ENCODE data around the gene RRP8. TPM values are rescaled to one million over a fixed set of nuclear protein-coding genes. Genes with fewer than 3 reads are reported as not detected.

RRP8 gene
- total RNA-seq, 1 donor from 2014 or later, result 43.8 TPM

DNA sequence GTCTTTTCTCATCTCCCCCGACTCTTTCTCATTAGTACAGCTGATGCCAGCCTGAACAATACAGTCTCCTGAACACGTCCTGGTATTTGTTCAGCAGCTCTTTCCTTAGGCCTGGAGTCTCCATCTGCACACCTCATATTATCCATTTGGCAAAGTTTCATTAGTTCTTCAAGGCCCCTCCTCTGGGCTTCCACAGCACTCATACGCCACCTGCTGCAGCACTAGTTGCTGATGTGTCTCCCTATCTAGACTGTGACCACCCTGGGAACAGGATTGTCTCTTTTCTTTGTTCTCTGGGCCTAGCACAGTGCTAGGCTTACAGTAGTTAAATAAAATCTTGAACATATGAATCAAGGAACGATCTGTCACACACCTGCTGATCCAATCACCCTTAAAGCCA is 35.0 kb upstream of the RRP8 start:
- no peaks in the 10 kb centered on the region for H3K36me3 Mint-ChIP-seq (ENCODE audit: low read depth)
- peaks cover 6% of the 10 kb centered on the region for H3K4me1 Mint-ChIP-seq
- intact Hi-C loops (cut with micrococcal nuclease), result no loop called here
- no peak for DNase-seq
- H3K4me3 Mint-ChIP-seq, result no peak overlapping the region
- no peaks in the 10 kb centered on the region for H3K9me3 Mint-ChIP-seq
- H3K27me3 Mint-ChIP-seq, result no peaks in the 10 kb centered on the region
- no peak overlapping the region for H3K27ac Mint-ChIP-seq

DNA sequence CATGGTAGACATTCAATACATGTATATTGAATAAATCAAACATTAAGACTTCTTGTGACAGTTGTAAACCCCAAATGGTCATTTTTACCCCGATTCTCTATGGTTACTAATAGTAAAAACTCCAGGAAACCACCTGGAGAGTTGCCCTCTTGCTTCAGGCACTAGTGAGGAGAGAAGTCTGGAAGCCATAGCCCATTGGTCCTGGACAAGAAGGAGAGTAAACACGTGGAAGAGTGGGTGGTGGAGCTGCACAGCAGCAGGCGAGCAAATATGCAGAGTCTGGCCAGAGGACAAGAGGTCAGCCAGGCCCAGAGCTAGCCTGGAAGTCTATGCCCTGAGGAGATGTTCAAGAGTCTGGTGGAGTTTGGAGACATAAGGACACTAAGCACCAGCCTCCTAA is 34.5 kb upstream of the RRP8 start:
- no peak for DNase-seq
- H3K4me3 Mint-ChIP-seq, result no peak overlapping the region
- intact Hi-C loops (cut with micrococcal nuclease), result no loop called here
- H3K36me3 Mint-ChIP-seq (ENCODE audit: low read depth), result no peaks in the 10 kb centered on the region
- no peak overlapping the region for H3K27ac Mint-ChIP-seq
- no peaks in the 10 kb centered on the region for H3K9me3 Mint-ChIP-seq
- no peaks in the 10 kb centered on the region for H3K27me3 Mint-ChIP-seq
- peaks cover 6% of the 10 kb centered on the region for H3K4me1 Mint-ChIP-seq

DNA sequence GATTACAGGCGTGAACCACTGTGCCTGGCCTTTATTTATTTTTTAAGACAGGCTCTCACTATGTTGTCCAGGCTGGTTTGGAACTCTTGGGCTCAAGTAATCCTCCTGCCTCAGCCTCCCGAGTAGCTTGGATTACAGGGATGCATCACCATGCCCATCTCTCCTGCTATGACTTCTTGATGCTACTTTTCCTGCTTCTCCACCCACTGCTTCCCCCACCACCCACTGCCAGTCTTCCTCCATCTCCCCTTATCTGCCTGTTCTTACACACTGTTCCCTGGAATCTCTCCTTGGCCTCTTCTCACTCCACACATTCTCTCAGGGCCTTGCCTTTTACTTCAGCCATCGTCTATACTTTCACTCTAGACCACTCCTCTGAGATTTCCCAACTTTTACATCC is 33.1 kb upstream of the RRP8 start:
- Mint-ChIP-seq H3K27me3 (no peaks in the 10 kb centered on the region), H3K9me3 (no peaks in the 10 kb centered on the region), H3K4me3 (no peak overlapping the region), H3K36me3 (ENCODE audit: low read depth) (no peaks in the 10 kb centered on the region), H3K4me1 (peaks cover 6% of the 10 kb centered on the region), H3K27ac (no peak overlapping the region)
- intact Hi-C loops (cut with micrococcal nuclease), result no loop called here
- DNase-seq, result no peak

DNA sequence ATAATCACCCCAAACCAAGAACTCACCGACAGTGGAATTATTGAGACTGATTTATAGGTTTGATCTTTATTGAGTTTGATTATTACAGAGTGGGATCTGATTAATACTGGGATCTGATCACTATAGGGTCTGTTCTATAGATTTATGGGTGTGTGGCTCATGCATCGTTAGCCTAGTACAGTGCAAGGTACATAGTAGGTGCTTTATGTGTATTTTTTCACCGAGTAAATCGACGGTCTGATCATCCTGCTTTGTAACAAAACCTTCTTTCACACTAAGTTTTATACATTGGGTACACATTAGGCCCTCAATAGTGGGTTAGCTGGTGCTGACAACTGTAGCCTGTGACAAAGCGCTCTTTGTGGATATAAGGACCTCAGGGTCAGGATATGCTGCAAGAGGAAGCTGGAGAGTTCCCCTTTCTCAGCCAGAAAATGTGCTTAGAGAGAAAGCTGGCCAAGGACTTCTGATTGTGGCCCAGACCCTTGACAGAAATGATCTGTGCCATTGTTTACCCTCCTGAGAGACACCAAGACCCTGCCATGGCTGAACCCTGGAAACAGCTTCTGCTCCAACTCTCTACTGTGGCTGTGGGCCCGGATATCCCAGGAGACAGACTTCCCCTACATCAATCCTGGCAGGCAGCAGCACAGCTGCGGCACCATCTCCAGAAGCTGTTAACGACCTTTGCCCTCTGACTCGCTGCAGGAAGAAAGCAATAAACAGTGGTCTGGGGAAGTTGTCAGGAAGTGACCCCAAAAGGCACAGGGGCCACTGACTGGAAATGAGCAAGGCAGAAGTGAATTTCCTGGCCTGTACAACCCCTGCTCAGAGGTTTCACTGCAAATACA is 31.9 kb upstream of the RRP8 start:
- Mint-ChIP-seq H3K36me3 (ENCODE audit: low read depth) (no peaks in the 10 kb centered on the region), H3K4me3 (no peak overlapping the region), H3K27ac (no peak overlapping the region), H3K27me3 (no peaks in the 10 kb centered on the region), H3K4me1 (peaks cover 6% of the 10 kb centered on the region), H3K9me3 (no peaks in the 10 kb centered on the region)
- DNase-seq, result no peak
- intact Hi-C loops (cut with micrococcal nuclease), result no loop called here

DNA sequence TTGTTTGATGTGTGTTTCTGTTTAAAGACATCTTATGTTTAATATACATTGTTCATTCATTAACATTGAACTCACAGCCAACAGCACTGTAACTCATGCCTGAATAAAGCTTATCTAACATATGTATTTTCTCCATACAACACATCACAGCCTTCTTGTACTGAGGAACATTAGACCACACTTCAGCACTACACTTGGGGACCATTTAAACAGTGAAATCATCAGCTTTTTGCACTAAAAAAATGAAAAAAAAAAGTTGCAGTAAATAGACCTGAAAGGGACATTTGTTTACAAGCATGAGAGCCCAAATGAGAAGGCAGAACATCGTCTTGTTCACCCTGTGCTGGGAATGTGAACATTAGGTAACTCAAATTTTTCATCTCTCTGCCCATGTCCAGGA is 31.1 kb upstream of the RRP8 start:
- H3K27ac Mint-ChIP-seq, result no peak overlapping the region
- peaks cover 5% of the 10 kb centered on the region for H3K4me1 Mint-ChIP-seq
- no peaks in the 10 kb centered on the region for H3K9me3 Mint-ChIP-seq
- H3K27me3 Mint-ChIP-seq, result no peaks in the 10 kb centered on the region
- intact Hi-C loops (cut with micrococcal nuclease), result no loop called here
- no peaks in the 10 kb centered on the region for H3K36me3 Mint-ChIP-seq (ENCODE audit: low read depth)
- H3K4me3 Mint-ChIP-seq, result no peak overlapping the region
- DNase-seq, result no peak

DNA sequence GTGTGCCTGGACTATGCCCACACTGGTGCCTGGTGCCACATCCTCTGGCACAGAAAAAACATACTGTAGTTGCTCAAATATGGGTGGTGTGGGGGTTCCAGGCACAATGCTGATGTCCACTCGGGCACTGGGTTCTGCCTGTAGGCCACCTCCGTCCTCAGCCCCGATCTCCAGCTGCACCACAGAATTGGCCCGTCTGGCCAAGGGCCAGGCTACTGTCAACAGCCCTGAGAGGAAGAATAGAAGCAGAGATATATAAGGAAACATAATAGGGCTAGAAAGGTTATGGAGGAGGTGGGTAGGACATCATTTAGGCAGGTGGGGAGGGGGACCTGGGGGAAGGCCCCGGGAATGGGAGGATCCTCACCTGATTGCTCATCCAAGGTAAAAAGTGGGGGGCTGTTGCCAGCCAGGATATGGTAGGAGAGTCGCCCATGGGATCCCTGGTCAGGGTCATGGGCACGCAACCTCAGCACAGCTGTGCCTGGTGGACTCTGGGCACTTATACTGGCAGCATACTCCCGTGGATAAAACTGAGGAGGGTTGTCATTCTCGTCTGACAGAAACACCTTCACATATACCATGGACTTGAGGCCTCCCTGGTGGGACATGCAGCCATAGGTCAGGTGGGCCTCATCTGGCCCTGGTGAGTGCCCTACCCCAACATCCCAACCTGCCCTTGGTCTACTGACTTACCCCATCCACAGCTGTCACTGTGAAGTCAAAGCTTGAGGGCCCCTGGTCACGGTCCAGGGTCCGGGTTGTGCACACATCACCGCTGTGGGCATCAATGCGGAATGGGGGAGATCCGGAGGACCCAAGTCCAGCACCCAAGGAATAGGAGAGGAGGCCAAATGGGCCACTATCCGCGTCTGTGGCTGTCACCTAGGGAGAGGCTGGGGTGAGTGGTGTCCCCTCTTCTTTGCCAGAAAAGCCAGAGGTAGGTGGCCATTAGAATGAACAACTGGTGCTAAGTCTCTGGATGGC is 30.3 kb upstream of the RRP8 start:
- H3K27ac Mint-ChIP-seq, result no peak overlapping the region
- H3K4me1 Mint-ChIP-seq, result no peaks in the 10 kb centered on the region
- H3K4me3 Mint-ChIP-seq, result no peak overlapping the region
- no peaks in the 10 kb centered on the region for H3K36me3 Mint-ChIP-seq (ENCODE audit: low read depth)
- intact Hi-C loops (cut with micrococcal nuclease), result no loop called here
- no peak for DNase-seq
- no peaks in the 10 kb centered on the region for H3K9me3 Mint-ChIP-seq
- H3K27me3 Mint-ChIP-seq, result no peaks in the 10 kb centered on the region

DNA sequence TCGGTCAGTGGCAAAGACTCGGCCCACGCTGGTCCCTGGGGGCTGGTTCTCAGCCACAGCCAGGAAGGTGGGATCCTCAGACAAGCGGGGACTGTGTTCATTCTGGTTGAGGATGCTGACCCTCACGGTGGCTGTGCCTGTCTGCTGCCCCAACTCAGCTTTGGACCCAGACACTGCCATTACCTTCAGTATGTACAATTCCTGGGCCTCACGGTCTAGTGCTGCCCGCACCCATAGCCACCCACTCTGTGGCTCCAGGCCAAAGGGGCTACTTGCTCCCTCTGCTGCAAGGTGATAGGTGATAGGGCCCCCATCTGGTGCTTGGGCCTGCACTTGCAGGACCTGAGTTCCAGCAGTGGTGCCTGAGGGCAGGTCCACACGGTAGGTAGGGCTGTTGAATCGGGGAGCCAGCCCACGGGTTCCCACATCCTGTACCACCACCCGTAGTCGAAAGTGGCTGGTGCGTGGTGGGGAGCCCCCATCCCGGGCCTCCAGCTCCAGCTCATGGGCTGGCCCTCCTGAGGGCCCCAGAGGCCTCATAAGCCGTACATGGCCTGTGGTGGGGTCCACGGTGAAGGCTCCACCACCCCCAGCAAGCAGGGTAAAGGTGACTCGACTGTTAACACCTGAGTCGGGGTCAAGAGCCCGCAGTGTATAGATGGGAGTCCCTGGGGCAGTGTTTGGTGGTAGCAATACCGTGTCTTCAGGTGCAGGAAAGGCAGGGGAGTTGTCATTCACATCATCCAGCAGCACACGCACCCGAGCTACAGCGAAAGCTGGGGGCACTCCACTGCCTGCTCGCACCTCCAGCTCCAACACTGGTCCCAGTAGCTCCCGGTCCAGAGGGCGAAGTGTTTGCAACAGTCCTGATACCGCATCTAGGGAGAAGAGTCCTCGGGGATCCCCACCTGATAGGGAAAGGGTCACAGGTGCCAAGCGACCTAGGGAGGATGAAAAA is 29.0 kb upstream of the RRP8 start:
- Mint-ChIP-seq H3K9me3 (no peaks in the 10 kb centered on the region), H3K4me3 (no peak overlapping the region), H3K4me1 (peaks cover 8% of the 10 kb centered on the region), H3K27me3 (no peaks in the 10 kb centered on the region), H3K36me3 (ENCODE audit: low read depth) (no peaks in the 10 kb centered on the region), H3K27ac (no peak overlapping the region)
- no peak for DNase-seq
- intact Hi-C loops (cut with micrococcal nuclease), result no loop called here

DNA sequence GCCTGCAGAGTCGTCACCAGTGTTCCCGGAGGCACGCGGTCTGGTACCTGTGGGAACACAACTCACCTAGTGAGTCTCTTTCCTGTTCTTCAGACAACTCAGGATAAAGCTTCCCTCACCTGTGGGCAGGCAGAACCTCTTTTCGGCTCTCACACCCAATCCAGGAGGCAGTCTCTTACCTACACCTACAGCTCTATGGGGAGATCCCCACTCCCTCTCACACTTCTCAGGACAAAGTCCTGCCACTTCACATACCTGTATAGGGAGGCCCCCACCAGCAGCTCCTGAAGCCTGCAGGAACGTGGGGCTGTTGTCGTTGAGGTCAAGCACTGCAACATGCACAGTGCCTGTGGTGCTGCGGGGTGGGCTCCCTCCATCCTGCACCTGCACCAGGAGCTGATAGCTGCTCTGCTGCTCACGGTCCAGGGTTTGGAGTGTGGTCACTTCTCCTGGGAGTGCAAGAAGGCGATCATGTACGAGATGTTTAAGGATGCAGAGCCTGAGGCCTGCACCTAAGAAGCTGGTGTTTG is 28.0 kb upstream of the RRP8 start:
- Mint-ChIP-seq H3K4me1 (peaks cover 15% of the 10 kb centered on the region), H3K9me3 (no peaks in the 10 kb centered on the region), H3K27me3 (no peaks in the 10 kb centered on the region), H3K27ac (no peak overlapping the region), H3K36me3 (ENCODE audit: low read depth) (no peaks in the 10 kb centered on the region), H3K4me3 (no peak overlapping the region)
- no peak for DNase-seq
- intact Hi-C loops (cut with micrococcal nuclease), result no loop called here

DNA sequence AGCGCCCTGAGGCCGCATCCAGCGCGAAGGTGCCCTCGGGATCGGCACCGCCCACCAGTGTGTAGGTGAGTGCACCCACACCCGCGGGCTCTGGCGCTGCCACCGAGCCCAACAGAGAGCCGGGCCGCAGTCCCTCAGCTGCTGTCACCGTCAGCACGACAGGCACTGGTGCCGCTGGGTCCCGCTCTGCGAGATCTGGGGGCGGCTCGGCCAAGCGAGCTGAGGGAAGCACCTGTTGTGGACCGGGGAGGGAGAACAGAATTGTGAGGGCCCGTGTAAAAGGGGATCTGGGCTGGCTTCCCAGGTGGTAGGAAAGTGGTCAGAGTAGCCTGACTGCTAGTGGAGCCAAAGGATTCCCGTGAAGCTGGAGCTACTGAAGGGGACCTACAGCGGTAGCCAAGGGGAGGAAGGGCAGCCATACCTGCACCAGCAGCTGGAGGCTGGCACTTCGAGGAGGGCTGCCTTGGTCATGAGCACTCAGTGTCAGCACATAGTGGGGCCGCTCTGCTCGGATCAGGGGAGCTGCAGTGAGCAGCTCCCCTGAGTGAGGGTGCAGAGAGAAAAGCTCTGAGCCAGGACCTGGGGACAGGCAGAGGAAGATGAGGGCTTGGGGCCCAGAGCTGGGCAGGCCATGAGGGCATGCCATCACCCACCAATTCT is 27.3 kb upstream of the RRP8 start:
- Mint-ChIP-seq H3K4me3 (no peak overlapping the region), H3K4me1 (peaks cover 16% of the 10 kb centered on the region), H3K36me3 (ENCODE audit: low read depth) (no peaks in the 10 kb centered on the region), H3K27ac (no peak overlapping the region), H3K27me3 (no peaks in the 10 kb centered on the region), H3K9me3 (no peaks in the 10 kb centered on the region)
- DNase-seq, result no peak
- intact Hi-C loops (cut with micrococcal nuclease), result no loop called here

DNA sequence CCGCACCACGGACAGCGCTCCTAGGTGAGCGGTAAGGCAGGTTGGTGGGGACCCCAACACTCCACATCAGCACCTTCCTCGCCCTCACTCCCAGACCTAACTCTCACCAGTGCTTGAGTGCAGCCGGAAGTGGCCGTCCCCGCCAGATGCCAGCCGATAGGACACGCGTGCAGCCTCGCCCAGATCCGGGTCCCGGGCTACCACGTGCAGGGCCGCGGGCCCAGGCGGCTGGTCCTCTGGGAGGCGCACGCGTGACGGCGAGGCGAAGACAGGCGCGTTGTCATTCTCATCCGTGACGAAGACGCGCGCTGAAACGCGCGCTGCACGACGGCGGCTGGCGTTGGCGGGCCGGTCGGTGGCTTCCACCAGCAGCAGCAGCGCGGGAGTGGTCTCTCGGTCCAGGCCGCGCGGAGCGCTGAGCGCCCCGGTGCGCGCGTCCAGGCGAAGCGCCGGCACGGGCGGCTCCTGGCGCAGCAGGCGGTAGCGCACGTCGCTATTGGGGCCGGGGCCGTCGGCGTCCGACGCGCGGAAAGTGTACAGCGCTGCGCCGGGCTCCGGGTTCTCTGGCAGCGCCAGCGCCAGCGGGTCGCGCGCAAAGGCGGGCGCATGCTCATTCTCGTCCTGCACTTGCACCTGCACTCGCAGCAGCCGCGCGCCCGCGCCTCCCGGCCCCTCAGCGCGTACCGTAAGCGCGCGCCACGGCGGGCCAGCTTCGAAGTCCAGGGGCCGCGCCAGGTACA is 26.6 kb upstream of the RRP8 start:
- Mint-ChIP-seq H3K27me3 (no peaks in the 10 kb centered on the region), H3K9me3 (no peaks in the 10 kb centered on the region), H3K4me1 (peaks cover 16% of the 10 kb centered on the region), H3K4me3 (no peak overlapping the region), H3K36me3 (ENCODE audit: low read depth) (no peaks in the 10 kb centered on the region), H3K27ac (no peak overlapping the region)
- no peak for DNase-seq
- intact Hi-C loops (cut with micrococcal nuclease), result no loop called here

DNA sequence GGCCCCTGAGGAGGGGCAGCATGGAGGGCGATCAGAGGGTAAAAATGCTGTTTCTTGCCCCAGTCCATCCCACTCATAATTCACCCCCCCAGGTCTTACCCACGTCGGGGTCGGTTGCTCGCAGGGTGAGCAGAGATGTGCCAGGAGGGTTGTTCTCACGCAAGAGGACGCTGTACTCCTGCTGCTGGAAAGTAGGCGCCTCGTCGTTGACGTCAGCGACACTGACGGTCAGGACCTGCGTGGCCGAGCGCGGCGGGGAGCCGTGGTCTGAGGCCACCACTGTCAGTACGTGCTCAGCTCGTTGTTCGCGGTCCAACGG is 26.1 kb upstream of the RRP8 start:
- no peaks in the 10 kb centered on the region for H3K36me3 Mint-ChIP-seq (ENCODE audit: low read depth)
- no peak overlapping the region for H3K27ac Mint-ChIP-seq
- H3K9me3 Mint-ChIP-seq, result no peaks in the 10 kb centered on the region
- intact Hi-C loops (cut with micrococcal nuclease), result no loop called here
- no peak overlapping the region for H3K4me3 Mint-ChIP-seq
- H3K4me1 Mint-ChIP-seq, result peaks cover 16% of the 10 kb centered on the region
- H3K27me3 Mint-ChIP-seq, result no peaks in the 10 kb centered on the region
- DNase-seq, result no peak

DNA sequence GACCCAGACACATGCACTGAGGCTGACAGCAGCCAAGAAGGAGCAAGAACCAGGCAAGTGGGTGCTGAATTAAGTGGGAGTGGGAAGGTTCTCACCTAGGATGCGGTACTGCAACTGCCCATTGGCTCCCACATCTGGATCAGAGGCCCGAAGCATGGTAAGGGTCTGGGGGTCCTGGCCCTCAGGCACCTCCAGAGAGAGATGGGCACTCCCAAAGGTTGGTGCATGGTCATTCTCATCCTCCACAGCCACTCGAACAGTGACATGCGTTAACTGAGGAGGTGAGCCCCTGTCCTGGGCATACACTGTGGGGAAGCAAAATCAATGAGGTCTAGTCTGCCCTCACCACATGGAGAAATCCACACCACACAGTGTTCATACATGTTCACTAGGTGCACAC is 25.1 kb upstream of the RRP8 start:
- H3K4me3 Mint-ChIP-seq, result no peak overlapping the region
- intact Hi-C loops (cut with micrococcal nuclease), result no loop called here
- H3K9me3 Mint-ChIP-seq, result no peaks in the 10 kb centered on the region
- DNase-seq, result no peak
- H3K27ac Mint-ChIP-seq, result no peak overlapping the region
- no peaks in the 10 kb centered on the region for H3K36me3 Mint-ChIP-seq (ENCODE audit: low read depth)
- peaks cover 16% of the 10 kb centered on the region for H3K4me1 Mint-ChIP-seq
- no peaks in the 10 kb centered on the region for H3K27me3 Mint-ChIP-seq

Data from activated CD4-positive, alpha-beta T cell treated with anti-CD3 and anti-CD28 coated beads, Interleukin-2, amount 10 ng/mL, durations not matched to agents 24 days and 14 days (primary cell).